Lung (tissue), 12 donors: ENCODE data around the gene TXLNG. TPM values are rescaled to one million over a fixed set of nuclear protein-coding genes. Genes with fewer than 3 reads are reported as not detected.

ENCODE experiments used
- ATAC-seq: fragments of 200-7000 bp; cut with Tn5 transposase; one replicate; pipeline ENCODE4 v1.9.1; 2020; ENCODE audit warnings: moderate number of reproducible peaks; ENCODE audit not compliant: insufficient read depth, low FRiP score
- DNase-seq, 3 donors: peaks; one replicate each; pipeline ENCODE4 v3.0.0-alpha.2; 2013 to 2017
- H3K27ac ChIP-seq, 2 donors: one replicate each; pipeline ENCODE4 v1.5.1; 2013; ENCODE audit warnings: mild to moderate bottlenecking in 2 of 2, moderate library complexity in 2 of 2, control low read depth in 1 of 2, inconsistent platforms in 1 of 2, low read depth in 1 of 2, low read length in 1 of 2
- H3K27me3 ChIP-seq, 3 donors: one replicate each; pipeline ENCODE4 v1.5.1; 2013; ENCODE audit warnings: low read length in 2 of 3; ENCODE audit not compliant: control insufficient read depth in 3 of 3, insufficient read depth in 3 of 3
- H3K36me3 ChIP-seq, 4 donors: one replicate each; pipeline ENCODE4 v1.5.1; 2013; ENCODE audit warnings: low read length in 4 of 4, mild to moderate bottlenecking in 1 of 4, moderate library complexity in 1 of 4; ENCODE audit not compliant: control insufficient read depth in 4 of 4, insufficient read depth in 4 of 4
- H3K4me1 ChIP-seq, 5 donors: one replicate each; pipeline ENCODE4 v1.5.1; 2013; ENCODE audit warnings: low read length in 5 of 5, mild to moderate bottlenecking in 2 of 5, moderate library complexity in 1 of 5; ENCODE audit not compliant: control insufficient read depth in 5 of 5, insufficient read depth in 5 of 5
- H3K4me3 ChIP-seq: one replicate; pipeline ENCODE4 v1.5.1; 2013; ENCODE audit warnings: mild to moderate bottlenecking, control low read depth, moderate library complexity
- H3K9ac ChIP-seq, 2 donors: one replicate each; pipeline ENCODE4 v1.5.1; 2013; ENCODE audit warnings: low read length in 2 of 2, control low read depth in 1 of 2; ENCODE audit not compliant: insufficient read depth in 1 of 2
- H3K9me3 ChIP-seq, 4 donors: one replicate each; pipeline ENCODE4 v1.5.1; 2013; ENCODE audit warnings: low read length in 3 of 4, mild to moderate bottlenecking in 1 of 4, moderate library complexity in 1 of 4; ENCODE audit not compliant: control insufficient read depth in 4 of 4, insufficient read depth in 3 of 4
- CTCF ChIP-seq: IDR thresholded peaks from 2 replicates; pipeline ENCODE4 v1.5.1; 2012; ENCODE audit warnings: mild to moderate bottlenecking; ENCODE audit errors: control extremely low read depth, extremely low read depth
- WGBS, 2 donors: extraction: QIAGEN DNeasy Blood & Tissue Kit; methylation state at CpG; one replicate each; pipeline ENCODE4 v1.1.7; 2013; 5-methylcytosine and 5-hydroxymethylcytosine counted together
- polyA plus RNA-seq, 2 donors: library from polyadenylated mRNA; stranded (reverse); fragments of 200-250 nt; gene quantifications; one replicate each; pipeline ENCODE4 v1.2.1, GENCODE V29; 2013
- total RNA-seq, 2 donors: library from RNA; depleted of rRNA in 1 of 2; stranded (reverse); fragments of >200 nt in 1 of 2; gene quantifications; one replicate each; pipeline ENCODE4 v1.2.1, GENCODE V29; 2014 to 2021
- donor health status: control.
- donor health status: control.
- donor health status: Bipolar disorder and iron deficiency.
- donor health status: healthy.
- donor health status: DM: yes; HTN: yes; CAD: no.

TXLNG gene
- total and polyA plus RNA-seq, 4 donors, result 7.5 to 15.4 (median 9.6) TPM

- Histone ChIP-seq H3K27ac (no peak overlapping the region), H3K9me3 (no peaks in the 10 kb centered on the region), H3K4me3 (no peak overlapping the region), H3K36me3 (peaks cover 5 to 26% (median 10%) of the 10 kb centered on the region in 4 donors), H3K4me1 (peaks cover 0 to 4% (median 0%) of the 10 kb centered on the region in 5 donors), H3K27me3 (peaks cover 0 to 22% (median 13%) of the 10 kb centered on the region in 3 donors), H3K9ac (no peak overlapping the region)
- 82 to 90% methylated on average over 3 of the region's 3 CpGs for WGBS, 2 donors
- no peak for TF ChIP-seq CTCF
- DNase-seq, result no peak
- ATAC-seq, result no peak
Observed at GRCh38 chrX:16842684-16843083, 56.4 kb downstream of the TXLNG start.

GRCh38 chrX:16843208-16843909, 57.1 kb downstream of the TXLNG start:
- H3K9me3 ChIP-seq, result no peaks in the 10 kb centered on the region
- 78 to 84% methylated on average over 3 of the region's 3 CpGs for WGBS, 2 donors
- DNase-seq (no peak), ATAC-seq (no peak)
- H3K36me3 ChIP-seq, result peaks cover 5 to 26% (median 11%) of the 10 kb centered on the region in 4 donors
- peaks cover 0 to 23% (median 18%) of the 10 kb centered on the region in 3 donors for H3K27me3 ChIP-seq
- no peak overlapping the region for H3K9ac ChIP-seq
- H3K4me3 ChIP-seq, result no peak overlapping the region
- H3K27ac ChIP-seq, result no peak overlapping the region
- no peak for TF ChIP-seq CTCF
- peaks cover 0 to 4% (median 0%) of the 10 kb centered on the region in 5 donors for H3K4me1 ChIP-seq

GRCh38 chrX:16845686-16846085, 59.4 kb downstream of the TXLNG start:
- no peak overlapping the region for H3K9ac ChIP-seq
- no peak for TF ChIP-seq CTCF
- peaks cover 0 to 2% (median 0%) of the 10 kb centered on the region in 5 donors for H3K4me1 ChIP-seq
- H3K27ac ChIP-seq, result no peak overlapping the region
- DNase-seq (no peak), ATAC-seq (no peak)
- H3K36me3 ChIP-seq, result peaks cover 6 to 16% (median 10%) of the 10 kb centered on the region in 4 donors
- 85 to 94% methylated on average over 2 of the region's 2 CpGs for WGBS, 2 donors
- H3K27me3 ChIP-seq, result peaks cover 0 to 24% (median 20%) of the 10 kb centered on the region in 3 donors
- no peak overlapping the region for H3K4me3 ChIP-seq
- no peaks in the 10 kb centered on the region for H3K9me3 ChIP-seq
